ENCODE data around the gene TRAK1.

The TRAK1 gene

DNA sequence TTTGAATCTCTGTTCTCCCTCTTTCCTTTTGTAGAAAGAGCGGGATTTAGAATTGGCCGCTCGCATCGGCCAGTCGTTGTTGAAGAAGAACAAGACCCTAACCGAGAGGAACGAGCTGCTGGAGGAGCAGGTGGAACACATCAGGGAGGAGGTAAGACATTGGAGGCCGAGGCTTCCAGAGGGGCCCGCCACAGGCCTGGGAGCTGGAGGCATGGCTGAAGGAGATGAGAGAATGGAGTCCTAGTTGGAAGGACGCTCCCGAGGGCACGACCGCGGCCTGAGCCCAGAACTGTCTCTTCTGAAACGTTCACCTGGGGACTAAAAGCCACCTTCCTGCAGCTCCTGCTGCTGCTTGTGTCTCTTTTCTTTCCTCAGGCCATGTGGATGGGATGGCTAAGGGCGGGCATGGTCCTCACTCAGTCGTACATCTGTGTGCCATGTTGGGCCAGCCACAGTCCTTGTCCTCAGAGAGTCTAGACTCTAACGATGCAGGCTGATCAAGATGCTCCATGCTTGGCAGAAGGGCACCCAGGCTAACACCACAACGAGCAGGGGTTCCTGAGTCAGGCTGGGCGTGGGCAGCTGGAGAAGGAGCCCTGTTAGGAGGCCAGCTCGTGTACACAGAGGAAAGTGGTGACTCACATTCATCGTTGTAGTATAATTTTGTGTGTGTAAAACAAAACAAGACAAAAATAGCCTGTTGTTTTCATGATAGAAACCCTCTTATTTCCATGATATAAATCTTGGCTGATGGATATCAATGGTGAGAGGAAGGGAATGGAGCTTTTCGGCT, 93.7 kb downstream of the TRAK1 start:
- TF ChIP-seq, protein P1, sequence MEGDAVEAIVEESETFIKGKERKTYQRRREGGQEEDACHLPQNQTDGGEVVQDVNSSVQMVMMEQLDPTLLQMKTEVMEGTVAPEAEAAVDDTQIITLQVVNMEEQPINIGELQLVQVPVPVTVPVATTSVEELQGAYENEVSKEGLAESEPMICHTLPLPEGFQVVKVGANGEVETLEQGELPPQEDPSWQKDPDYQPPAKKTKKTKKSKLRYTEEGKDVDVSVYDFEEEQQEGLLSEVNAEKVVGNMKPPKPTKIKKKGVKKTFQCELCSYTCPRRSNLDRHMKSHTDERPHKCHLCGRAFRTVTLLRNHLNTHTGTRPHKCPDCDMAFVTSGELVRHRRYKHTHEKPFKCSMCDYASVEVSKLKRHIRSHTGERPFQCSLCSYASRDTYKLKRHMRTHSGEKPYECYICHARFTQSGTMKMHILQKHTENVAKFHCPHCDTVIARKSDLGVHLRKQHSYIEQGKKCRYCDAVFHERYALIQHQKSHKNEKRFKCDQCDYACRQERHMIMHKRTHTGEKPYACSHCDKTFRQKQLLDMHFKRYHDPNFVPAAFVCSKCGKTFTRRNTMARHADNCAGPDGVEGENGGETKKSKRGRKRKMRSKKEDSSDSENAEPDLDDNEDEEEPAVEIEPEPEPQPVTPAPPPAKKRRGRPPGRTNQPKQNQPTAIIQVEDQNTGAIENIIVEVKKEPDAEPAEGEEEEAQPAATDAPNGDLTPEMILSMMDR (IDR thresholded peaks at IDR 0.05; ENCODE audit: control extremely low read depth, extremely low read depth, low read depth, missing control alignments), result no peak
- DNase-seq (ENCODE audit: extremely low spot score), result no peak
- POLR2A ChIA-PET, result interaction anchor here (0.7 kb wide), 1 partner anchor 1659 kb away, joined by 3 read pairs; no protein-coding TSS in a partner anchor
- CTCF ChIA-PET, result interaction anchor here (1.2 to 21.9 kb wide), 6 partner anchors 5 to 125 kb away, joined by 3 to 276 read pairs (median 7); no protein-coding TSS in a partner anchor

DNA sequence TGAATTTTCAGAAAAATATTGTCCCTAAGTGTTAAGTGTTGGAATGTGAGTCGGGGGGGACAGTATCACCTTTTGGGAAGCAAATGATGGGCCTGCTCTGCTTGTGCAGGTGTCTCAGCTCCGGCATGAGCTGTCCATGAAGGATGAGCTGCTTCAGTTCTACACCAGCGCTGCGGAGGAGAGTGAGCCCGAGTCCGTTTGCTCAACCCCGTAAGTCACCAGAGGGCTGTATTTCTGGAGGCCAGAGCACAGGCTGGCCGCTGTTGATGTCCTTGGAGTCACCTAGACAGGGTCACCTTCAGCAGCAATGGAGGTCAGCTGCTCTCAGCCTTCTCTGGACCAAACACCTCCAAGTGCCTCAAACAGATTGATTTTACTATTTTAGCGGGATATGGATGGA, 96.8 kb downstream of the TRAK1 start:
- no peak for DNase-seq (ENCODE audit: extremely low spot score)
- TF ChIP-seq, protein P1 (IDR thresholded peaks at IDR 0.05; ENCODE audit: control extremely low read depth, extremely low read depth, low read depth, missing control alignments), result no peak
- ChIA-PET CTCF (interaction anchor here (0.8 to 12.9 kb wide), 5 partner anchors 12 to 59 kb away, joined by 3 to 276 read pairs (median 4); no protein-coding TSS in a partner anchor), POLR2A (no interaction called here)

DNA sequence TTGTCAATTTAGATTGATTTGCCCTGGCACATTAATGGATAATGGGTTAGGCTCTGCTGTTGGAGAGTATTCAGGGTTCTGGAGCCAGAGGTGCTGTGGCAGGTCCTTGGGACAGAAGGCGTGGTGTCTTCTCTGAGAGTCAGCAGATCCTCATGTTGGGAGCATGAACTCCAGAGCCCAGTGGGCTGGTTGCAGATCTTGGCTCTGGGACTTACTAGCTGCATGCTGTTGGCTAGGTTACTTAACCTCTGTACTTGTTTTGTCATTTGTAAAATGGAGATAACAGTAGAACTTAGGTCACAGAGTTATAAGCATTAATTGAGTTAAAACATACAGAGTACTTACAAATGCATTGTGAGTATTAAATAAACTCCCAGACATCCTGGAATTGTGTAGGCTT, 97.2 kb downstream of the TRAK1 start:
- ChIA-PET CTCF (interaction anchor here (1.3 to 12.9 kb wide), 3 partner anchors 12 to 58 kb away, joined by 3 to 276 read pairs (median 4); no protein-coding TSS in a partner anchor), POLR2A (no interaction called here)
- TF ChIP-seq, protein P1 (IDR thresholded peaks at IDR 0.05; ENCODE audit: control extremely low read depth, extremely low read depth, low read depth, missing control alignments), result no peak
- DNase-seq (ENCODE audit: extremely low spot score), result no peak

DNA sequence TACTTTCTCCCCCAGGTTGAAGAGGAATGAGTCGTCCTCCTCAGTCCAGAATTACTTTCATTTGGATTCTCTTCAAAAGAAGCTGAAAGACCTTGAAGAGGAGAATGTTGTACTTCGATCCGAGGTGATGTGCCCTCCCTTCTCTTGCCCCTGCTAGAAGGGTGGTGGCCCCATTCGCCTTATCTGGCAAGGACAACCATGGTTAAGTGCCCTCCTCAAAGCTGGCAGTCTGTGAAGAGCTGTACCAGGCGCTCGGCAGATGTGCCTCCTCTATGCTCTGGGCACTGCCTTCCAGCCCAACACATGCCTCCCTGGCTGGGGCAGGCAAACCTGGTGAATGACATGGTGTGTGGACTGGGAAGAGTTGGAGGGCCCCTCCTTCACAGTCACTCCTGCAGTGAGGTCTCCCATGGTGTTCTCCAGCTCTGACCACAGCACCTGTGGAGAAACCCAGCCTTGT, 97.9 kb downstream of the TRAK1 start:
- ChIA-PET CTCF (interaction anchor here (1.4 to 12.9 kb wide), 8 partner anchors 12 to 71 kb away, joined by 3 to 276 read pairs (median 34); no protein-coding TSS in a partner anchor), POLR2A (no interaction called here)
- TF ChIP-seq, protein P1 (IDR thresholded peaks at IDR 0.05; ENCODE audit: control extremely low read depth, extremely low read depth, low read depth, missing control alignments), result no peak
- no peak for DNase-seq (ENCODE audit: extremely low spot score)

DNA sequence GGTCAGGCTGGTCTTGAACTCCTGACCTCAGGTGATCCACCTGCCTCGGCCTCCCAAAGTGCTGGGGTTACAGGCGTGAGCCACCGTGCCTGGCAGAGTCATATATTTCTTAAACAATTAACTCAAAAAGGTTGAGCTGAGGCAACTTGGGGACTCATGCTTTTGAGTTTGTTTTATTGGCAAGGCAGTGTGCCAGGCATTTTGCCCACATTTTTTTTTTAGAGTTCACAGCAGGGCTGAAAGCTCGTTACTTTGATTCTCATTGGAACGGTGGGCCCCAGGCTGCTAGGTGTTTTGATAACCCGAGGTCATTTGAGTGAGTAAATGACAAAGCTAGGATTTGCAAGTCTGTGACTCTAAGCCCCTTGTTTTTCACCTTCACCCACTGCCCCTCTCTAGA, 98.6 kb downstream of the TRAK1 start:
- TF ChIP-seq, protein P1 (IDR thresholded peaks at IDR 0.05; ENCODE audit: control extremely low read depth, extremely low read depth, low read depth, missing control alignments), result no peak
- no peak for DNase-seq (ENCODE audit: extremely low spot score)
- POLR2A ChIA-PET, result no interaction called here
- CTCF ChIA-PET, result interaction anchor here (1.6 to 12.9 kb wide), 12 partner anchors 11 to 72 kb away, joined by 6 to 276 read pairs (median 30); no protein-coding TSS in a partner anchor

DNA sequence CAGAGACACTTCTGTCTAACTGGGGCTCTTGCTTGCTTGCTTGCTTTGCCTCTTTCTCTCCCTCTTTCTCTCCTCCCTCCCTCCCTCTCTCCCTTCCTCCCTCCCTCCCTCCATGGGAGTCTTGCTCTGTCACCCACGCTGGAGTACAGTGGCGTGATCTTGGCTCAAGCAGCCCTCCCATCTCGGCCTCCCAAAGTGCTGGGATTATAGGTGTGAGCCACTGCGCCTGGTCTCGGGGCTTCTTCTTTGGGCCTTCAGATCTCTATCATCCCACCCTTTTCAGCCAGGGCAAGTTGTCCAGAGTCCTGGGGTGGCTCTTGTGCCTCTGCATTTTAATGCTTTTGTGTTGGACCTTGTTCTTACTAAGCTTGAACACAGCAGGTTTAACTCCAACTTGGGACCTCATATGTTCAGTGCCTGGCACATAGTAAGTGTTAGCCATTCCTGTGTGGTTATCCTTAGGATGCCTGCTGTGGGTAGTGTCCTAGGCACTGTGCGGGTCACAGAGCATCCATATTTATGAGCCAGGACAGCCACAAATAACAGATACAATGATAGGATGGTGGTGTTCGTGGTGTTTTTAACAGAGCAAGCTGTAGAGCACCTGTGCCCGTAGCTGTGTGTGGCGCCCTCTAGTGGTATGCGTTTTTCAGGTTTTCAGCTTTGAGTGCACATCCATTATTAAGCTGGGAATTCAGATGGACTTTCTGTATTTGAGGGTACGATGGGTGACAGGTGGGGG, 99.7 kb downstream of the TRAK1 start:
- peak; percentile 62 for DNase-seq (ENCODE audit: extremely low spot score)
- CTCF ChIA-PET, result interaction anchor here (0.7 to 12.9 kb wide), 52 partner anchors 10 to 1862 kb away, joined by 3 to 276 read pairs (median 4); partner anchors contain the start of genes NKTR, TRAK1 and ULK4
- POLR2A ChIA-PET, result interaction anchor here (1.0 kb wide), 1 partner anchor 69 kb away, joined by 3 read pairs; no protein-coding TSS in a partner anchor
- TF ChIP-seq, protein P1 (IDR thresholded peaks at IDR 0.05; ENCODE audit: control extremely low read depth, extremely low read depth, low read depth, missing control alignments), result peak; percentile 77

Measured in GM10248 (cell line).